CD4-positive, alpha-beta memory T cell (primary cell): Measurements from ENCODE around the gene XPNPEP2. TPM values are rescaled to one million over a fixed set of nuclear protein-coding genes. Genes with fewer than 3 reads are reported as not detected.
"Not testable (repeated sequence)": the region's sequence is repeated elsewhere in the genome, so short reads cannot be mapped to it uniquely, and the experiment has no call there.

Experiments
- CTCF ChIA-PET: fragments of 350-600 bp; sonication (Branson Sonifier 250); formaldehyde crosslinking; loops from one replicate; lab custom pipeline; 2021; ENCODE audit warnings: inconsistent platforms; ENCODE audit not compliant: partially characterized antibody; lab: Charles Lee
- POLR2A ChIA-PET: fragments of 350-600 bp; sonication (Branson Sonifier 250); formaldehyde crosslinking; loops from one replicate; lab custom pipeline; 2021; ENCODE audit not compliant: partially characterized antibody; lab: Charles Lee
- DNase-seq, 5 donors: peaks; one replicate each; pipeline versions ENCODE4 v3.0.0 to v3.0.0-alpha.2; 2020 to 2022; ENCODE audit warnings: mixed read lengths in 1 of 5
- H3K27ac ChIP-seq: one replicate; pipeline ENCODE4 v1.7.0; 2013; ENCODE audit warnings: low read depth, low read length
- H3K27me3 ChIP-seq: 2 replicates; pipeline ENCODE4 v1.7.0; 2013; ENCODE audit warnings: mild to moderate bottlenecking, low read length, moderate library complexity; ENCODE audit not compliant: insufficient read depth
- H3K36me3 ChIP-seq: 2 replicates; pipeline ENCODE4 v1.7.0; 2013; ENCODE audit warnings: mild to moderate bottlenecking, low read length, moderate library complexity; ENCODE audit not compliant: insufficient read depth
- H3K4me1 ChIP-seq: 2 replicates; pipeline ENCODE4 v1.7.0; 2013; ENCODE audit warnings: mild to moderate bottlenecking, low read length, moderate library complexity; ENCODE audit not compliant: insufficient read depth
- H3K4me3 ChIP-seq, 2 donors: one replicate each; pipeline ENCODE4 v1.7.0; 2013; ENCODE audit warnings: low read length in 2 of 2, mild to moderate bottlenecking in 1 of 2
- H3K9me3 ChIP-seq, 2 donors: one replicate each; pipeline ENCODE4 v1.7.0; 2013; ENCODE audit warnings: low read length in 2 of 2, control low read depth in 1 of 2; ENCODE audit not compliant: control insufficient read depth in 1 of 2
- H3K27ac Mint-ChIP-seq, 7 donors: one replicate each; pipeline ENCODE4 v1.8.0; 2020 to 2021; ENCODE audit warnings: mixed read lengths in 7 of 7, mild to moderate bottlenecking in 6 of 7, inconsistent platforms in 3 of 7, moderate library complexity in 3 of 7
- H3K27me3 Mint-ChIP-seq, 2 donors: one replicate each; pipeline ENCODE4 v1.8.0; 2020 to 2021; ENCODE audit warnings: mixed read lengths in 2 of 2
- H3K36me3 Mint-ChIP-seq, 2 donors: one replicate each; pipeline ENCODE4 v1.8.0; 2020 to 2021; ENCODE audit warnings: mixed read lengths in 2 of 2, inconsistent platforms in 1 of 2, mild to moderate bottlenecking in 1 of 2
- H3K4me1 Mint-ChIP-seq, 4 donors: one replicate each; pipeline ENCODE4 v1.8.0; 2020 to 2021; ENCODE audit warnings: mixed read lengths in 4 of 4, mild to moderate bottlenecking in 1 of 4
- H3K4me3 Mint-ChIP-seq, 8 donors: one replicate each; pipeline ENCODE4 v1.8.0; 2020 to 2021; ENCODE audit warnings: mixed read lengths in 8 of 8, mild to moderate bottlenecking in 7 of 8, moderate library complexity in 6 of 8, inconsistent platforms in 3 of 8
- H3K9me3 Mint-ChIP-seq, 8 donors: one replicate each; pipeline ENCODE4 v1.8.0; 2020 to 2021; ENCODE audit warnings: mixed read lengths in 8 of 8, mild to moderate bottlenecking in 5 of 8, inconsistent platforms in 3 of 8, moderate library complexity in 1 of 8
- intact Hi-C: fragments of 100-400 bp; cut with micrococcal nuclease; formaldehyde crosslinking; loops from one replicate; pipeline ENCODE4 v1.15.1; 2023
- polyA plus RNA-seq, 2 donors: library from polyadenylated mRNA; unstranded; fragments of 300-500 nt; fragmentation: Illumina TruSeq; gene quantifications; one replicate each; pipeline ENCODE4 v1.2.3, GENCODE V29; 2021
- total RNA-seq, 2 experiments: library from RNA; stranded (reverse); gene quantifications; one replicate each; pipeline ENCODE4 v1.2.3, GENCODE V29; 2021

Gene XPNPEP2
- total and polyA plus RNA-seq, 4 experiments from 2014 or later, result 0.32 to 0.90 (median 0.41) TPM

- Histone ChIP-seq H3K27me3 (no peaks in the 10 kb centered on the region), H3K27ac (no peak overlapping the region), H3K9me3 (no peaks in the 10 kb centered on the region), H3K4me1 (peaks cover 29% of the 10 kb centered on the region), H3K4me3 (no peak overlapping the region), H3K36me3 (no peaks in the 10 kb centered on the region)
- ChIA-PET POLR2A (interaction anchor here (1.0 to 2.4 kb wide), 4 partner anchors 18 to 60 kb away, joined by 3 to 21 read pairs (median 5); partner anchors contain the start of gene SASH3), CTCF (interaction anchor here (1.8 to 2.9 kb wide), 3 partner anchors 11 to 86 kb away, joined by 7 to 16 read pairs (median 11); no protein-coding TSS in a partner anchor)
- Mint-ChIP-seq H3K27me3 (no peaks in the 10 kb centered on the region), H3K9me3 (no peaks in the 10 kb centered on the region), H3K4me3 (no peak overlapping the region), H3K4me1 (peaks cover 14 to 42% (median 24%) of the 10 kb centered on the region in 4 donors), H3K36me3 (no peaks in the 10 kb centered on the region), H3K27ac (peak overlapping the region in 2 of 7 donors; percentile 8 to 15)
- DNase-seq, result no peak
- intact Hi-C loops, result loop anchor here (5.0 kb wide), 1 partner anchor 44 kb away; no protein-coding TSS in a partner anchor
Measured at GRCh38 chrX:129737916-129738315, 863 bp upstream of the XPNPEP2 start.

GRCh38 chrX:129739578-129739977 is 799 bp downstream of the XPNPEP2 start:
- H3K27ac ChIP-seq, result no peak overlapping the region
- H3K9me3 ChIP-seq, result no peaks in the 10 kb centered on the region
- POLR2A ChIA-PET, result no interaction called here
- CTCF ChIA-PET, result no interaction called here
- no peaks in the 10 kb centered on the region for H3K36me3 Mint-ChIP-seq
- H3K36me3 ChIP-seq, result no peaks in the 10 kb centered on the region
- intact Hi-C loops, result loop anchor here (5.0 kb wide), 1 partner anchor 43 kb away; no protein-coding TSS in a partner anchor
- no peaks in the 10 kb centered on the region for H3K27me3 Mint-ChIP-seq
- DNase-seq, result no peak
- H3K27me3 ChIP-seq, result no peaks in the 10 kb centered on the region
- no peak overlapping the region for H3K4me3 Mint-ChIP-seq
- no peak overlapping the region for H3K27ac Mint-ChIP-seq
- peaks cover 22 to 53% (median 37%) of the 10 kb centered on the region in 4 donors for H3K4me1 Mint-ChIP-seq
- H3K4me1 ChIP-seq, result peaks cover 46% of the 10 kb centered on the region
- no peaks in the 10 kb centered on the region for H3K9me3 Mint-ChIP-seq
- no peak overlapping the region for H3K4me3 ChIP-seq

- Mint-ChIP-seq H3K4me3 (peak overlapping the region in 3 of 8 donors; percentile 51 to 73 (median 61)), H3K27ac (peak overlapping the region in 3 of 7 donors; percentile 43 to 73 (median 53)), H3K27me3 (no peaks in the 10 kb centered on the region), H3K36me3 (no peaks in the 10 kb centered on the region), H3K4me1 (peaks cover 23 to 48% (median 34%) of the 10 kb centered on the region in 4 donors), H3K9me3 (no peaks in the 10 kb centered on the region)
- Histone ChIP-seq H3K36me3 (no peaks in the 10 kb centered on the region), H3K27ac (no peak overlapping the region), H3K9me3 (no peaks in the 10 kb centered on the region), H3K4me1 (peaks cover 48% of the 10 kb centered on the region), H3K27me3 (no peaks in the 10 kb centered on the region), H3K4me3 (no peak overlapping the region)
- no peak for DNase-seq
- CTCF ChIA-PET, result no interaction called here
- POLR2A ChIA-PET, result interaction anchor here (0.7 kb wide), 1 partner anchor 64 kb away, joined by 3 read pairs; no protein-coding TSS in a partner anchor
- intact Hi-C loops, result no loop called here
Measured at GRCh38 chrX:129741880-129742758, 3.3 kb downstream of the XPNPEP2 start.

- Mint-ChIP-seq H3K4me3 (peak overlapping the region in 6 of 8 donors; percentile 8 to 73 (median 50)), H3K4me1 (peaks cover 23 to 44% (median 34%) of the 10 kb centered on the region in 4 donors), H3K27ac (peak overlapping the region in 5 of 7 donors; percentile 43 to 78 (median 70))
- H3K27ac ChIP-seq, POLR2A ChIA-PET, DNase-seq, H3K36me3 Mint-ChIP-seq, H3K27me3 Mint-ChIP-seq, H3K4me3 ChIP-seq, intact Hi-C loops, H3K9me3 Mint-ChIP-seq, CTCF ChIA-PET, H3K27me3 ChIP-seq, H3K36me3 ChIP-seq, H3K9me3 ChIP-seq: not testable (repeated sequence)
- peaks cover 41% of the 10 kb centered on the region for H3K4me1 ChIP-seq
Measured at GRCh38 chrX:129742759-129743152, 4.0 kb downstream of the XPNPEP2 start.

GRCh38 chrX:129743821-129744220 is 5.0 kb downstream of the XPNPEP2 start:
- CTCF ChIA-PET, result interaction anchor here (0.9 to 1.4 kb wide), 3 partner anchors 18 to 79 kb away, joined by 3 to 6 read pairs (median 3); no protein-coding TSS in a partner anchor
- peaks cover 34% of the 10 kb centered on the region for H3K4me1 ChIP-seq
- H3K4me1 Mint-ChIP-seq, result peaks cover 23 to 38% (median 31%) of the 10 kb centered on the region in 4 donors

GRCh38 chrX:129744861-129745321 is 6.1 kb downstream of the XPNPEP2 start:
- Mint-ChIP-seq H3K4me3 (peak overlapping the region in 7 of 8 donors; percentile 48 to 80 (median 71)), H3K4me1 (peaks cover 23 to 38% (median 31%) of the 10 kb centered on the region in 4 donors), H3K9me3 (no peaks in the 10 kb centered on the region), H3K27ac (peak overlapping the region in 6 of 7 donors; percentile 14 to 83 (median 44)), H3K36me3 (no peaks in the 10 kb centered on the region), H3K27me3 (no peaks in the 10 kb centered on the region)
- Histone ChIP-seq H3K27ac (no peak overlapping the region), H3K27me3 (no peaks in the 10 kb centered on the region), H3K36me3 (no peaks in the 10 kb centered on the region), H3K4me1 (peaks cover 34% of the 10 kb centered on the region), H3K9me3 (no peaks in the 10 kb centered on the region), H3K4me3 (no peak overlapping the region)
- DNase-seq, result peak; percentile 46 to 59 (median 47)
- intact Hi-C loops, result no loop called here
- CTCF ChIA-PET, result interaction anchor here (1.1 to 1.4 kb wide), 3 partner anchors 22 to 79 kb away, joined by 3 to 6 read pairs (median 3); no protein-coding TSS in a partner anchor
- POLR2A ChIA-PET, result interaction anchor here (0.8 to 2.9 kb wide), 6 partner anchors 10 to 161 kb away, joined by 3 to 10 read pairs (median 4); no protein-coding TSS in a partner anchor

More at GRCh38 chrX:129743821-129744220, 5.0 kb downstream of the XPNPEP2 start:
- peak overlapping the region in 4 of 7 donors; percentile 13 to 78 (median 54) for H3K27ac Mint-ChIP-seq
- no peaks in the 10 kb centered on the region for H3K36me3 ChIP-seq
- no peak overlapping the region for H3K27ac ChIP-seq
- no peaks in the 10 kb centered on the region for H3K36me3 Mint-ChIP-seq
- intact Hi-C loops, result no loop called here
- POLR2A ChIA-PET, result interaction anchor here (0.6 to 2.9 kb wide), 6 partner anchors 11 to 352 kb away, joined by 3 to 10 read pairs (median 4); no protein-coding TSS in a partner anchor
- no peaks in the 10 kb centered on the region for H3K27me3 ChIP-seq
- H3K27me3 Mint-ChIP-seq, result no peaks in the 10 kb centered on the region
- no peaks in the 10 kb centered on the region for H3K9me3 Mint-ChIP-seq
- H3K4me3 Mint-ChIP-seq, result peak overlapping the region in 2 of 8 donors; percentile 54 to 57
- H3K9me3 ChIP-seq, result no peaks in the 10 kb centered on the region
- DNase-seq, result no peak
- no peak overlapping the region for H3K4me3 ChIP-seq
